Peyer's patch (tissue), 4 donors: ENCODE measurements around the gene GOLGA5.

ENCODE experiments used
- CTCF ChIP-seq, 6 experiments: fragments of 450-650 bp in 4 of 6; fragments of 200-600 bp in 2 of 6; sonication (generic) in 1 of 6; IDR thresholded peaks; one replicate each; pipeline ENCODE4 v1.5.1; 2017 to 2019; ENCODE audit warnings: antibody characterized with exemption in 6 of 6, mild to moderate bottlenecking in 3 of 6, moderate library complexity in 1 of 6
- POLR2A ChIP-seq, 2 donors: fragments of 450-650 bp; IDR thresholded peaks; one replicate each; pipeline ENCODE4 v1.5.1; 2017; ENCODE audit warnings: antibody characterized with exemption in 2 of 2, mild to moderate bottlenecking in 2 of 2, moderate library complexity in 2 of 2

GRCh38 chr14:92768795-92769194 is 25.3 kb upstream of the GOLGA5 start:
- no peak for TF ChIP-seq CTCF (IDR thresholded peaks at IDR 0.05)
- no peak for TF ChIP-seq POLR2A (IDR thresholded peaks at IDR 0.05)
